HUDEP-2 (cell line): ENCODE results near the gene ZNF146.
"Not testable (repeated sequence)": the region's sequence is repeated elsewhere in the genome, so short reads cannot be mapped to it uniquely, and the experiment has no call there.

Experiments used
- DNase-seq, 76 experiments: peaks; one replicate each; lab custom pipeline; 2025; ENCODE audit not compliant: unreplicated experiment in 76 of 76; lab: John Stamatoyannopoulos, UW

Gene ZNF146

DNA sequence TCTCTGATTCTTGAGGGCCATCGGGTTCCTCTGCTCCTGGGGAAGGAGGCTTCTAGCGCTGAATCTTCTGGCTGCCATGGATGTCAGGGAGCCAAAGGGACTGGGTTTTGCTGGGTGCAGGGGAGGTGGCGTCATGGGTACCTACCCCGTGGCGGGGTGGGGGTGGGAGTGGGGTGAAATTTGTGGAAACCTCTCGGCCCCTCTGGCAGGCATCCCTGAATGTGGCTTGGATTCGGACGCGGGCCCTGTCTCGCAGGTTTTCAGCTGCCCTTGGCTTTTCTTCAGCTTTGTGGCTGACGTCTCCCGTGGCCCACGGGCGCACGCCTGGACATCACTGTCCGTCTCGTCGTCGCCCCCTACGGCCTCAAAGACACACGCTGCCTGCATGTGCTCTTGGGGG lies 53.2 kb downstream of the ZNF146 start:
- DNase-seq = not testable (repeated sequence)

DNA sequence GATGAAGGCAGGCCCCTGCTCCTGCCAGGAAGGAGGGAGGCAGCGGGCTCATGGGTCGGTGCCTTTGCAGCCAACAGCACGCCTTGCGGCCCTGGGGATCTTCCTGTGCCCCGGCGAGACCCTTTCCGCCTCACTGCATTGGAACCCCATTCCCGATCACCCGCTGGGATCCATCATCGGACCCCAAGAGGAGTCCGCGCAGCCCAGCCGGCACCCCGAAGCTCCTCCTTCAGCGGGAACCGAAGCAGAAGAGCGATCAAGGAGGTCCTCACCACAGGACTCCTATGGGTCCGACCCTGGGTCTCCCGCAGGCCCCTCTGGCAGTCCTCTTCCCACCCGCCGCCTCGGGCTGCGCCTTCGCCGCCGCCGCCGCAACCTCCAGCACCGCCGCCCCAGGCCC lies 53.7 kb downstream of the ZNF146 start:
- DNase-seq = not testable (repeated sequence)

DNA sequence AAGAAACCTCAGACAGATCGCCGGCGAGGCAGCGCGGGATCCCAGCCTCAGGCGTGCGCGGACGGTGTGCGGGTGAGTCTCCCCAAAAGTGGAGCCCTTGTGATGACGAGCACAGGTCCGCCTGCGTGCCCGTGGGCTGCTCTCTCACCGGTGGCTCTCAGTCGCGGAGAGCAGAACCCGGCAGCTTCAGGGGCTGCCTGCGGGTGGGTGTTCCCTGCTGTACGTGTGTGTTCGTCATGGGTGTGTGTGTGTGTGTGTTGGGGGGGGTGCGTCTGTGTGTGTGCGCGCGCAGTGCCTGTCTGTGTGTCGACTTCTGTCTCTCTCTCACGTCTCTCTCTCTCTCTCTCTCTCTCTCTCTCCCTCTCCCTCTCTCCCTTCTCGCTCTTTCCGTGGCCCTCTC lies 54.4 kb downstream of the ZNF146 start:
- DNase-seq = not testable (repeated sequence)
